GM19468 (cell line): ENCODE results near the gene TJP2.

Experiments
- ATAC-seq: cut with Tn5 transposase; IDR thresholded peaks from one replicate; pipeline ENCODE4 v1.9.1; 2021; ENCODE audit warnings: mild to moderate bottlenecking, moderate library complexity, moderate number of reproducible peaks; ENCODE audit not compliant: unreplicated experiment; ENCODE audit errors: extremely low read depth

Gene TJP2

GRCh38 chr9:69188975-69189374, 14.9 kb downstream of the TJP2 start:
- ATAC-seq, result no peak

- no peak for ATAC-seq
Measured at GRCh38 chr9:69190086-69190862, 16.2 kb downstream of the TJP2 start.

- no peak for ATAC-seq
Measured at GRCh38 chr9:69190863-69191181, 16.7 kb downstream of the TJP2 start.

DNA sequence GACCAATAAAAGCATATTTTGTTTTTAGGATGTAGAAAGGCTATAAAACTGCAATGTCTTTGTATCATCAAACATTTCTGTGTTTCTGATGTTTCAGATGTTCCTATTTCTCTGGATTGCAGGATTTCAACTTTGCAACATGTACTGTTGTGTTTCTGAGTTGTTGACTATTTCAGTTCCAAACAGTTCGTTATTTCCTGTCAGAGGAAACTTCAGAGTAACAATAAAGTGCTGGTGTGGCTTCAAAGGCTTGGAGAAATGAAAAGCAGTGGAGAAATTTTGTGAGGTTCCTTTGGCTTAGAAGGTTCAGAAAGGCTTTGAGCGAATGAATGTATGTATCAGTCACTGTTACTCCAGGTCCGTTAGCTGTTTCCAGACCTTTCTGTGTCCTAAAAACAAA, 17.2 kb downstream of the TJP2 start:
- ATAC-seq, result no peak

- no peak for ATAC-seq
Measured at GRCh38 chr9:69192214-69192613, 18.1 kb downstream of the TJP2 start.

DNA sequence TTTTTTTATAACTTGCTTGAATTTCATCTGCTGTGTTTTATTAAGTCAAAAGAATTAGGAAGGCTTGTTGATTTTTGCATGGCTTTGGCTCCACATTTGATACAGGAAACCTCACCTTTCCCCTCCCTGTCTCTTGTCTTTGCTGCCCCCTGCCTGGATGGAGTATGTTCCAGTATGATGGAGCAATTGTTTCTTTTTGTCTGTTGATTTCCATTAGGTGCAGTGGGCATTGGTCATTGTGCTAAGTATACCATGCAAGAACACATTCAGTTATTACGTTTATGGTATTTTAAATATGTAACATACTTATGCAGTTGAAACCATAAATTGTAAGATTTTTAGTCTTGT, 19.6 kb downstream of the TJP2 start:
- no peak for ATAC-seq

DNA sequence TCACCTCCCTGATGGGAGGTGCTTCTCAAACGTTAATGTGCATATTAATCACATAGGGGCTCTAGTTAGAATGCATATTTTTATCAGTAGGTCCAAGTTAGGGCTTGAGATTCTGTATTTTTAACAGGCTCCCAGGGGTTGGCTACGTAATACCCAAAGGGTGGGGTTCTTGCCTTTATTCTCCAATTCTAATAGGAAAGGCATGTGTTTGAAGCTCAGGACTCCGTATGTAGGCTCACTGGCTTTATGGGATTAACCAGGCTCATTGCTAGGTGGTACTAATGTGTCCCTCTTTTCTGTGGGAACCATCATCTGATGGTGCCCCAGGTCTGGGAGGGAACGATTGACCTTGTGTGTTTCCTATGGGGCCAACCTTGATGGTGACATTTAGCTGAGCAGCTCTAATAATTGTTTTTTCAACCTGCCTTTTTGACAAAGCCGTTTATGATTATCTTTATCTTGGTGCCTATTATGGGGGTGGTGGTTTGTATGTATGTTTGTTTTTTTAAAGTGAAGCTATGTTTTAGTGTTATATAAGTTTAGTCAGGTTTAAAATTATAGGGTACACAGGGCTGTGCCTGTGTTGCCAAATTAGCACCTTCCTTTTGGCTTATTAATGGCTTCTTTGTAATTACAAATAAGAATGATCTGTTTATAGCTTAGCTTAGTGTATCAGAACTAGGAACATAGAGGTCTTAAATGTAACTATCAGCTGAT, 20.8 kb downstream of the TJP2 start:
- no peak for ATAC-seq

- ATAC-seq, result no peak
Measured at GRCh38 chr9:69195668-69196067, 21.6 kb downstream of the TJP2 start.

DNA sequence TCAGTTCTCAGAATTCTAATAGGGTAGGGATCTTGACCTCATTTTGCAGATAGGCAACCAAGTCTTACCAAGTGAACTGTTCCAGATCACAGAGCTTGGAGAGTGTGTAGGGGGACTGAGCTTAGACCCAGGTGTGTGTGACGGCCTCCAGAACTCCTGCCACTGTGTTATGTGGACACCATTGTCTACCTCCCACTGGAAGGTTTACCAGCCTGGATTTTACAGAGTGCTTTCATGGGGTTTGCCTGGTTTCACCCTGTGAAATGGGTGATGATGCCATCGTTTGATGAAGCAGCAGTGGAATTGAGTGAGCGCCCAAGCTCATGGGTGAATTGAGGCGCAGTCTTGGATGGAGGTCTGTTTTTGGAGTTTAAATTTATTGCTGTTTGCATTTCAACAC, 23.6 kb downstream of the TJP2 start:
- no peak for ATAC-seq

DNA sequence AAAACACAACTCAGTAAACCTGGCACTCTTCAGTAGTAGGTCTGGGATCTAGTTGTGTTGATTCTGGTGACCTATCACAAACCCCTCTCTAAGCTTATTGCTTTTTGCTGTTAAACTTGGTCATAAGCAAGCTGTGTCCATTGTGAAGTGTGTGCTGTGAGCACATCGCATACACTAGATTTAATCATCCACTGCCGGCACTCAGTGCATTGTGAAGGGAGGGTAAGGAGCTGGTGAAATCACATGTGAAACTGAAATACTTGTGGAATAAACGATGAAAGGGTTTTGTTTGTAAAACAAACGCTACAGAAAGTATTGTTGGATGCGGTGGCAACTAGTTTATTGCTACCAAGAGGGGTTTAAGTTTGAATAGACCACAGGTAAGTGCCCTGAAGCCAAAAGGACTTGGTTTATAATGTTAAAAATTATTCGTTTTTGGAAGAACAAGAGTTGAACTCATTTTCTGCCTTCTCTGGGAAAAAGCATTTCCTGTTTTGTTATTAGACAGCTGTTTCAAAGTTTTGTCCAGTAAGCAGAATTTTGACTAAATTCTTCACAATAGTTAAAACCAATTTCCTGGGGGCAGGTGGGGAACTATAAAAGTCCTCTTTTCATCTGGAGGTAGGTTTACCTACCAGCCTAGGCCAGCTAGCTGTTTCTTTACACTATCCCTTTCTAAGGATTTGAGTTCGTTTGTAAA, 24.6 kb downstream of the TJP2 start:
- no peak for ATAC-seq

GRCh38 chr9:69199769-69200470, 25.8 kb downstream of the TJP2 start:
- ATAC-seq, result no peak

- ATAC-seq, result no peak
Measured at GRCh38 chr9:69202556-69202955, 28.5 kb downstream of the TJP2 start.

DNA sequence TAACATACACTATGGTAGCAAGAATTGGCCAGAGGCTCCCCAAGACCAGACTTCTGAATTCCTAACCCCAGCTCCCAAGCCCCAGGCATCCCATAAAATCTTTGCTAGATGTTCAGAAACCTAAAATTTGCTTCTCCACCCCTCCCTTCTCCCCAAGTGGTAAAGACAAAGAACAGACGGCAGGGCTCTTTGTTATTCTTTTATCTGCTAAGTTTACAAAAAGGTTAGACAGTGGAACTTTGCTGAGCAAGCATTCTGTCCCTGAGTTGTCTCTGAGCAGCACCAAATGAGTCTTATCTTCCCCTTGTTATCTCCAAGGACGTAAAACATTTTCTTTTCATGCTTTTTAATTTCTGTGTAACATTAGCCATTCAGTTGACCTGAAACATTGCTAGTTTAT, 30.2 kb downstream of the TJP2 start:
- ATAC-seq, result no peak

DNA sequence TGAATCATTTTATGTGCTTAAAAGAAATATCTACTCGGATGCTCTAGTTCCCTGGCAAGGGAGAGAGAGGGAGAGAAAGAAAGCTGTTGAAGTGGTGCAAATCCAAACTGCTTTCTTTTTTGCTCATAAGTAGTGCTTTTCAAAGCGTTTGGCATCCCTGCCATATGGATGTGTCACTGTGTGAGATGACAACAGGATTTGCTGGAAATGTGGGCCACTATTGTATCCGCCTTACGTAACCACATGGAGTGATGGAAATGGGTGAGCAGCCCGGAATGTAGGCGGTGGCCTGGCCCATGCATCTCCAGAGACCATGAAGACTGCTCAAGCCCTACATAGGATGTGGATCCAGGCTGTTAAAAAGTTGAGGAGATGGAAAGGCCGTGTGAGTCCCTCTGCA, 30.8 kb downstream of the TJP2 start:
- no peak for ATAC-seq

DNA sequence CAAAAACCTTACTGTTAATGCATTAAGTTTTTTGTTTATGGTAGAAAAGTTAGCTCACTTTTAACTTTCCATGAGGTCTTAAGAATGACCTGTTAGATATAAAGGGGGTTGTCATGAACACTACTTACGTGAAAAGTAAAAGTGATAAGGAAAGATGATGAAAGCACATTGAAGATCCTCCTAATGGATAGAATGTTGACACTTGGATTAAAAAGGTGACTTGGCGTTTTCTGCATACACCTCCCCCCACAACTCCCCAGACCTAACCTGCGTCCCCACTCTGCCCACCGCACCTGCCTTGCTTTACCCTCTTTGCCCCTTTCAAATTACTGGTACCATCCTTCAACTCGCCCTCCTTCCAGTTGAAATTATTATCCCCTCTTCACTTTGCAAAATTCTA, 32.0 kb downstream of the TJP2 start:
- ATAC-seq, result no peak

- ATAC-seq, result no peak
Measured at GRCh38 chr9:69207503-69207902, 33.4 kb downstream of the TJP2 start.

DNA sequence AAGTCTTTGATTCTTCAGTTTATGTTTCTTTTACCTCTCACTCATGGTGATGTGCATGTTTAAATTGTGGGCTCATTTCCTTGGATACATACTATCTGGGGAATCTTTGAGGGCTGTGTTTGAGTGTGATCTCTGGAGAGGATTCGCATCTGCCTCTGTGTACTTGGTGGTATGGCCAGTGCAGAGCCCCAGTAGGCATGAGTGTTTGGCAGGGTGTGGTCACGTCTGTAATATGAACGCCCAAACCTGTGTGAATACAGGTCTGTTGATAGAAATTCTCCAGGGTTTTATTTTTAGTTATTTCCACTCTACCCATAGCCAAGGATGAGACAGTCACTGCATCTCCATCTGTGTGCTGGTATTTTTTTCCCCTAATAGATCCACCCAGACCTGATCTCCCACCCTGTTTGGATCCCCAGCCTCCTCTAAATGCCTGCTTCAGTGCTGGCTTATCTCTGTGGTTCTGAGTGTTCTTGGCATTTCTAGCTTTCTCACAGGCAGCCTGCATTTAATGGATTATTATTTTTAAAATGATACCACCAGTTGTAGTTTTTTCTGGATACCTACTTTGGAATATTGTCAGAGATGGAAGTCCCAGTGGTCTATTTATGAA, 37.5 kb downstream of the TJP2 start:
- ATAC-seq, result no peak

GRCh38 chr9:69213647-69214046, 39.6 kb downstream of the TJP2 start:
- ATAC-seq, result no peak

- ATAC-seq, result no peak
Measured at GRCh38 chr9:69214939-69215338, 40.9 kb downstream of the TJP2 start.

DNA sequence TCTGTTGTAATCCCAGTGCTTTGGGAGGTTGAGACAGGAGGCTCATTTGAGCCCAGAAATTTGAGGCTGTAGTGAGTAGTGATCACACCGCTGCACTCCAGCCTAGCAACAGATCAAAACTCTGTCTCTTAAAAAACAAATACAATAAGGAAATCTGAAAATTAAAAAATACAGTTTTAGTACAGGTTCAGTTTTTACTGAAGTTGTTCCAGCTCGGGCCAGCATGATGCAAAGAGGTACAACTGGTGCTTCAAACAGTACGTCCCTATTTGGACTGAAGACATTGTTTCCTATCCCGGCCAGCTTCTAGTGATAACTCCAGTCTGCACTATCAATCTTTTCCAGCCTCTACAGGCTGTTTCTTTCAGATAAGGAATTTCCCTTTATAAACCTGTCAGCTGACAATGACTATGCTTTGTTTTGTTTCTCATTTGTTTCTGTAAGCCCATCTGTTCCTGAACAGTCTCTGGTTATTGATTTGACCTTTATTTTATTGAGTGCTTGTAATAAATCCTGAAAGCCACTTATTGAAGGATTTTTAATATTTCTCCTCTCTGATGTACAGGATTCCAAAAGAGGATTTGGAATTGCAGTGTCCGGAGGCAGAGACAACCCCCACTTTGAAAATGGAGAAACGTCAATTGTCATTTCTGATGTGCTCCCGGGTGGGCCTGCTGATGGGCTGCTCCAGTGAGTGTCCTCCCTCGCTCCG, 41.9 kb downstream of the TJP2 start:
- ATAC-seq, result no peak
